Measurements from ENCODE around the gene MAP3K1.

DNA sequence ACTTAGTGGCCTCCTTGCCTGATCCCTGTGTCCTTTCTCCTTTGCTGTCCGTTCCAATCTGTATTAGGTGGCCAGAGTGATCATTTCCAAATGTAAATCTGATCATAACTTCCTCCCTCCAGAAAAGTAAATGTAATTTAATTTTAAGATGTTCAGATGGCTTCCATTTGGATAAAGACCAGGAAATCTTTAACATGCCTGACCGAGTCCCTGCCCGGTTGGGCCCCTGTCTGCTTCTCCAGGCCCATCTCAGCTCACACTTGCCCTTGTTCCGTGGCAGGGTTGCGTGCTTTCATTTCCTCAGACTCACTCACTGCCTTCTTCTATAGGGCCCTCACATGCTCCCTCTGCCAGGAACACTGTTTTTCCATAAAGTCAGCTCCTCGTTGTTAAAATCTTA is 7.6 kb downstream of the MAP3K1 start:
- TF ChIP-seq GATA3 (IDR thresholded peaks at IDR 0.05; ENCODE audit: low read depth, low read length), result no peak
- no peak for TF ChIP-seq GATA2 (IDR thresholded peaks at IDR 0.05; ENCODE audit: low read depth, low read length)

Measured in SH-SY5Y (cell line).